ENCODE data around the gene PFDN6. TPM values are rescaled to one million over a fixed set of nuclear protein-coding genes. Genes with fewer than 3 reads are reported as not detected.

The PFDN6 gene
- total and polyA plus RNA-seq, 2 of the 13 experiments (the other 11 are each of a cell fraction or from before 2014, with no cell fraction given) = 75.5 to 87.0 TPM

DNA sequence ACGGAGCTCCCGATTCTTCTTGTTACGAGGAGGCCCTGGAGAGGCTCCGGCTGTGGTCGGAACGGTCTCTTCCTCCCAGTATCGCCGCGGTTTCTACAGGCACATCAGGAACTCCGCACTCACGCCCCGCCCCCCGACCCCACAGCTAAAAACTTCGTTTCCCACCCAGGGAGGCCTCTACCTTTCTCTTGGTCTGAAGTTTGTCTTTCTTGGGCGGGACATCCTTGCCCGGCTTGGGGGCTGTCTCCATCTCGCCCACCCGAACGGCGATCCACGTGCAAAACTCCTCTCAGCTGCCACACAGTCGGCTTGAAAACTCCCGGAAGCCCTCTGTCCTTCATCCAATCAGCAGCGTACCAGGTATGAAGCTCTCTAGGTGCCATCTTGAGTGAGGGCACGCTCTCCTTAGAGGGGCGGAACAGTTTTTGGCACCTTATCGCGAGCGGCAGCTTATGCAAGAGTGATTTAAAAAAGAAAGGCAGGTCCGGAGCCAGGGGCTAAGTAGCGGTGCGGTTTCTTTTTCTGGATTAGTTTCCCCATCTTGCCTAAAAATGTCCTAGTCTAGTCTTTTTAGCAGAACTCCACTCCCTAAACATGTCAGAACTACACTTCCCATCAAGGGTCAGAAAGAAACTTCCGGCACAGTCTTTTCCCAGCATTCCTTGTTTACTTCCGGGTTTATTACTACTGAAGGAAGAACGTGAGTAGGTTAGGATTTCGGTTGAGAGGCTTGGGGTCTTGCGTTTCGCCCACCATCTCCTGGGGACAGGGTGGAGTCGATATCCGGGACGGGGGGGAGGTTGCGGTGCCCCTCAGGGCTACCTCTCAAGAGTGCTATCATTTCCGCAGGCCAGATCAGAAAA, at the start of gene PFDN6, which contains the start of gene WDR46 (continued):
- TF ChIP-seq, protein P1, sequence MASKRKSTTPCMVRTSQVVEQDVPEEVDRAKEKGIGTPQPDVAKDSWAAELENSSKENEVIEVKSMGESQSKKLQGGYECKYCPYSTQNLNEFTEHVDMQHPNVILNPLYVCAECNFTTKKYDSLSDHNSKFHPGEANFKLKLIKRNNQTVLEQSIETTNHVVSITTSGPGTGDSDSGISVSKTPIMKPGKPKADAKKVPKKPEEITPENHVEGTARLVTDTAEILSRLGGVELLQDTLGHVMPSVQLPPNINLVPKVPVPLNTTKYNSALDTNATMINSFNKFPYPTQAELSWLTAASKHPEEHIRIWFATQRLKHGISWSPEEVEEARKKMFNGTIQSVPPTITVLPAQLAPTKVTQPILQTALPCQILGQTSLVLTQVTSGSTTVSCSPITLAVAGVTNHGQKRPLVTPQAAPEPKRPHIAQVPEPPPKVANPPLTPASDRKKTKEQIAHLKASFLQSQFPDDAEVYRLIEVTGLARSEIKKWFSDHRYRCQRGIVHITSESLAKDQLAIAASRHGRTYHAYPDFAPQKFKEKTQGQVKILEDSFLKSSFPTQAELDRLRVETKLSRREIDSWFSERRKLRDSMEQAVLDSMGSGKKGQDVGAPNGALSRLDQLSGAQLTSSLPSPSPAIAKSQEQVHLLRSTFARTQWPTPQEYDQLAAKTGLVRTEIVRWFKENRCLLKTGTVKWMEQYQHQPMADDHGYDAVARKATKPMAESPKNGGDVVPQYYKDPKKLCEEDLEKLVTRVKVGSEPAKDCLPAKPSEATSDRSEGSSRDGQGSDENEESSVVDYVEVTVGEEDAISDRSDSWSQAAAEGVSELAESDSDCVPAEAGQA (IDR thresholded peaks at IDR 0.05; ENCODE audit: low read depth) = peak; percentile 93
- TF ChIP-seq, protein P1 (CRISPR knock-in tag; IDR thresholded peaks at IDR 0.05; ENCODE audit: borderline replicate concordance) = no peak
- TF ChIP-seq ZNF292 (CRISPR knock-in tag; IDR thresholded peaks at IDR 0.05; ENCODE audit: borderline replicate concordance, low read depth) = no peak
- TF ChIP-seq ZNF569 (CRISPR knock-in tag; IDR thresholded peaks at IDR 0.05; ENCODE audit: borderline replicate concordance) = no peak
- peak; percentile 82 for TF ChIP-seq NFIC (IDR thresholded peaks at IDR 0.05; ENCODE audit: low read length)
- peak; percentile 77 for TF ChIP-seq ZNF335 (CRISPR knock-in tag; IDR thresholded peaks at IDR 0.05)
- TF ChIP-seq, protein P2, sequence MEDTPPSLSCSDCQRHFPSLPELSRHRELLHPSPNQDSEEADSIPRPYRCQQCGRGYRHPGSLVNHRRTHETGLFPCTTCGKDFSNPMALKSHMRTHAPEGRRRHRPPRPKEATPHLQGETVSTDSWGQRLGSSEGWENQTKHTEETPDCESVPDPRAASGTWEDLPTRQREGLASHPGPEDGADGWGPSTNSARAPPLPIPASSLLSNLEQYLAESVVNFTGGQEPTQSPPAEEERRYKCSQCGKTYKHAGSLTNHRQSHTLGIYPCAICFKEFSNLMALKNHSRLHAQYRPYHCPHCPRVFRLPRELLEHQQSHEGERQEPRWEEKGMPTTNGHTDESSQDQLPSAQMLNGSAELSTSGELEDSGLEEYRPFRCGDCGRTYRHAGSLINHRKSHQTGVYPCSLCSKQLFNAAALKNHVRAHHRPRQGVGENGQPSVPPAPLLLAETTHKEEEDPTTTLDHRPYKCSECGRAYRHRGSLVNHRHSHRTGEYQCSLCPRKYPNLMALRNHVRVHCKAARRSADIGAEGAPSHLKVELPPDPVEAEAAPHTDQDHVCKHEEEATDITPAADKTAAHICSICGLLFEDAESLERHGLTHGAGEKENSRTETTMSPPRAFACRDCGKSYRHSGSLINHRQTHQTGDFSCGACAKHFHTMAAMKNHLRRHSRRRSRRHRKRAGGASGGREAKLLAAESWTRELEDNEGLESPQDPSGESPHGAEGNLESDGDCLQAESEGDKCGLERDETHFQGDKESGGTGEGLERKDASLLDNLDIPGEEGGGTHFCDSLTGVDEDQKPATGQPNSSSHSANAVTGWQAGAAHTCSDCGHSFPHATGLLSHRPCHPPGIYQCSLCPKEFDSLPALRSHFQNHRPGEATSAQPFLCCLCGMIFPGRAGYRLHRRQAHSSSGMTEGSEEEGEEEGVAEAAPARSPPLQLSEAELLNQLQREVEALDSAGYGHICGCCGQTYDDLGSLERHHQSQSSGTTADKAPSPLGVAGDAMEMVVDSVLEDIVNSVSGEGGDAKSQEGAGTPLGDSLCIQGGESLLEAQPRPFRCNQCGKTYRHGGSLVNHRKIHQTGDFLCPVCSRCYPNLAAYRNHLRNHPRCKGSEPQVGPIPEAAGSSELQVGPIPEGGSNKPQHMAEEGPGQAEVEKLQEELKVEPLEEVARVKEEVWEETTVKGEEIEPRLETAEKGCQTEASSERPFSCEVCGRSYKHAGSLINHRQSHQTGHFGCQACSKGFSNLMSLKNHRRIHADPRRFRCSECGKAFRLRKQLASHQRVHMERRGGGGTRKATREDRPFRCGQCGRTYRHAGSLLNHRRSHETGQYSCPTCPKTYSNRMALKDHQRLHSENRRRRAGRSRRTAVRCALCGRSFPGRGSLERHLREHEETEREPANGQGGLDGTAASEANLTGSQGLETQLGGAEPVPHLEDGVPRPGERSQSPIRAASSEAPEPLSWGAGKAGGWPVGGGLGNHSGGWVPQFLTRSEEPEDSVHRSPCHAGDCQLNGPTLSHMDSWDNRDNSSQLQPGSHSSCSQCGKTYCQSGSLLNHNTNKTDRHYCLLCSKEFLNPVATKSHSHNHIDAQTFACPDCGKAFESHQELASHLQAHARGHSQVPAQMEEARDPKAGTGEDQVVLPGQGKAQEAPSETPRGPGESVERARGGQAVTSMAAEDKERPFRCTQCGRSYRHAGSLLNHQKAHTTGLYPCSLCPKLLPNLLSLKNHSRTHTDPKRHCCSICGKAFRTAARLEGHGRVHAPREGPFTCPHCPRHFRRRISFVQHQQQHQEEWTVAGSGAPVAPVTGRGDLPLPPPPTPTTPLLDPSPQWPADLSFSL (CRISPR knock-in tag; IDR thresholded peaks at IDR 0.05) = no peak
- TF ChIP-seq, protein P3, sequence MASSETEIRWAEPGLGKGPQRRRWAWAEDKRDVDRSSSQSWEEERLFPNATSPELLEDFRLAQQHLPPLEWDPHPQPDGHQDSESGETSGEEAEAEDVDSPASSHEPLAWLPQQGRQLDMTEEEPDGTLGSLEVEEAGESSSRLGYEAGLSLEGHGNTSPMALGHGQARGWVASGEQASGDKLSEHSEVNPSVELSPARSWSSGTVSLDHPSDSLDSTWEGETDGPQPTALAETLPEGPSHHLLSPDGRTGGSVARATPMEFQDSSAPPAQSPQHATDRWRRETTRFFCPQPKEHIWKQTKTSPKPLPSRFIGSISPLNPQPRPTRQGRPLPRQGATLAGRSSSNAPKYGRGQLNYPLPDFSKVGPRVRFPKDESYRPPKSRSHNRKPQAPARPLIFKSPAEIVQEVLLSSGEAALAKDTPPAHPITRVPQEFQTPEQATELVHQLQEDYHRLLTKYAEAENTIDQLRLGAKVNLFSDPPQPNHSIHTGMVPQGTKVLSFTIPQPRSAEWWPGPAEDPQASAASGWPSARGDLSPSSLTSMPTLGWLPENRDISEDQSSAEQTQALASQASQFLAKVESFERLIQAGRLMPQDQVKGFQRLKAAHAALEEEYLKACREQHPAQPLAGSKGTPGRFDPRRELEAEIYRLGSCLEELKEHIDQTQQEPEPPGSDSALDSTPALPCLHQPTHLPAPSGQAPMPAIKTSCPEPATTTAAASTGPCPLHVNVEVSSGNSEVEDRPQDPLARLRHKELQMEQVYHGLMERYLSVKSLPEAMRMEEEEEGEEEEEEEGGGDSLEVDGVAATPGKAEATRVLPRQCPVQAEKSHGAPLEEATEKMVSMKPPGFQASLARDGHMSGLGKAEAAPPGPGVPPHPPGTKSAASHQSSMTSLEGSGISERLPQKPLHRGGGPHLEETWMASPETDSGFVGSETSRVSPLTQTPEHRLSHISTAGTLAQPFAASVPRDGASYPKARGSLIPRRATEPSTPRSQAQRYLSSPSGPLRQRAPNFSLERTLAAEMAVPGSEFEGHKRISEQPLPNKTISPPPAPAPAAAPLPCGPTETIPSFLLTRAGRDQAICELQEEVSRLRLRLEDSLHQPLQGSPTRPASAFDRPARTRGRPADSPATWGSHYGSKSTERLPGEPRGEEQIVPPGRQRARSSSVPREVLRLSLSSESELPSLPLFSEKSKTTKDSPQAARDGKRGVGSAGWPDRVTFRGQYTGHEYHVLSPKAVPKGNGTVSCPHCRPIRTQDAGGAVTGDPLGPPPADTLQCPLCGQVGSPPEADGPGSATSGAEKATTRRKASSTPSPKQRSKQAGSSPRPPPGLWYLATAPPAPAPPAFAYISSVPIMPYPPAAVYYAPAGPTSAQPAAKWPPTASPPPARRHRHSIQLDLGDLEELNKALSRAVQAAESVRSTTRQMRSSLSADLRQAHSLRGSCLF (CRISPR knock-in tag; IDR thresholded peaks at IDR 0.05; ENCODE audit: borderline replicate concordance) = no peak
